ENCODE results near the gene HAUS7.

GRCh38 chrX:153446950-153447580 lies 23.3 kb downstream of the HAUS7 start:
- TF ChIP-seq POLR2A (IDR thresholded peaks at IDR 0.05) (no peak), CTCF (IDR thresholded peaks at IDR 0.05) (no peak), POLR2AphosphoS5 (IDR thresholded peaks at IDR 0.05) (no peak)
